ENCODE results near the gene PROCA1.

Gene PROCA1

DNA sequence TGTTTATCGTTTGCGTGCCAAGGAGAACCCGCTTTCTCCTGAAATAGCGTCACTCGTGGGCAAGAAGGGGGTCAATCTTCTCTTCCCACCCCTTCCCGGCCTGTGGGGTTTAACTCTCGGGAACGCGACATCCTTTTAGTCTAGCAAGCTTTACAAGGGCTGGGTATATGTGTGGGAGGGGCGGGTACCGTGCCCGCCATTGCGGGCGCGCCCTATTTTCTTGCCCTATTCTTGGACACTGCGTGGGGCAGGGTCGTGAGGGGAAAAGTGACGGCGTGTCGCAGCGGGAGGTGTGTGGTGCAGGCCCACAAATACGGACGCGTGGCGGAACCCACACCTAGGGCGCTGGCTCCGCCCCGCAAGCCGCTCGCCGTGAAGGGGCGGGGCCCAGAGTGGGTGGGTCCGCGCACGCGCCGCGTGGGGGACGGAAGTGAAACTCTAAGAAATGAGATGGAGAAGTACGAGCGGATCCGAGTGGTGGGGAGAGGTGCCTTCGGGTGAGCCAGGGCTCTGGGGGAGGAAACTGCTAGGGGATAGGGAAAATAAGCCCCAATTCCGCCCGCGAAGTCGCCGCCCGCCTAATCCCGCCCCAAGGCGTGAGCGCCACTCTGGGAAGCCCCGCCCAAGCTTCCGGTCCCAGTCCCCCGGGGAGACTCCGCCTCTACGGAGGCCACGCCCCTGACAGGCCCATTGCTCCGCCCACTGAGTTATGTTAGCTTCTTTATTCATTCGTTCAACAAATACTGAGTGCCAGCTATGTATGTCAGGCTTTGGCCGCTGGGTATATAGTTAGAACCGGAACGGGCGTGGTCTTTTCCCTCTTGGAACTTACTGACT is 16.9 kb upstream of the PROCA1 start, which contains the start of gene NEK8:
TSS of gene NEK8 (plus strand) at position 425 of the 837 bp plus-strand sequence. CDS start at position 451, 26 bp downstream.
- H3K4me3 ChIP-seq (ENCODE audit: control insufficient read depth, low read depth, low read length) = peak within 1 kb of the TSS; percentile 66
- no peak for DNase-seq (ENCODE audit: low read depth)
- TF ChIP-seq, protein P1, sequence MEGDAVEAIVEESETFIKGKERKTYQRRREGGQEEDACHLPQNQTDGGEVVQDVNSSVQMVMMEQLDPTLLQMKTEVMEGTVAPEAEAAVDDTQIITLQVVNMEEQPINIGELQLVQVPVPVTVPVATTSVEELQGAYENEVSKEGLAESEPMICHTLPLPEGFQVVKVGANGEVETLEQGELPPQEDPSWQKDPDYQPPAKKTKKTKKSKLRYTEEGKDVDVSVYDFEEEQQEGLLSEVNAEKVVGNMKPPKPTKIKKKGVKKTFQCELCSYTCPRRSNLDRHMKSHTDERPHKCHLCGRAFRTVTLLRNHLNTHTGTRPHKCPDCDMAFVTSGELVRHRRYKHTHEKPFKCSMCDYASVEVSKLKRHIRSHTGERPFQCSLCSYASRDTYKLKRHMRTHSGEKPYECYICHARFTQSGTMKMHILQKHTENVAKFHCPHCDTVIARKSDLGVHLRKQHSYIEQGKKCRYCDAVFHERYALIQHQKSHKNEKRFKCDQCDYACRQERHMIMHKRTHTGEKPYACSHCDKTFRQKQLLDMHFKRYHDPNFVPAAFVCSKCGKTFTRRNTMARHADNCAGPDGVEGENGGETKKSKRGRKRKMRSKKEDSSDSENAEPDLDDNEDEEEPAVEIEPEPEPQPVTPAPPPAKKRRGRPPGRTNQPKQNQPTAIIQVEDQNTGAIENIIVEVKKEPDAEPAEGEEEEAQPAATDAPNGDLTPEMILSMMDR (IDR thresholded peaks at IDR 0.05; ENCODE audit: control insufficient read depth, insufficient read depth, low read depth, low read length, missing control alignments) = no peak

DNA sequence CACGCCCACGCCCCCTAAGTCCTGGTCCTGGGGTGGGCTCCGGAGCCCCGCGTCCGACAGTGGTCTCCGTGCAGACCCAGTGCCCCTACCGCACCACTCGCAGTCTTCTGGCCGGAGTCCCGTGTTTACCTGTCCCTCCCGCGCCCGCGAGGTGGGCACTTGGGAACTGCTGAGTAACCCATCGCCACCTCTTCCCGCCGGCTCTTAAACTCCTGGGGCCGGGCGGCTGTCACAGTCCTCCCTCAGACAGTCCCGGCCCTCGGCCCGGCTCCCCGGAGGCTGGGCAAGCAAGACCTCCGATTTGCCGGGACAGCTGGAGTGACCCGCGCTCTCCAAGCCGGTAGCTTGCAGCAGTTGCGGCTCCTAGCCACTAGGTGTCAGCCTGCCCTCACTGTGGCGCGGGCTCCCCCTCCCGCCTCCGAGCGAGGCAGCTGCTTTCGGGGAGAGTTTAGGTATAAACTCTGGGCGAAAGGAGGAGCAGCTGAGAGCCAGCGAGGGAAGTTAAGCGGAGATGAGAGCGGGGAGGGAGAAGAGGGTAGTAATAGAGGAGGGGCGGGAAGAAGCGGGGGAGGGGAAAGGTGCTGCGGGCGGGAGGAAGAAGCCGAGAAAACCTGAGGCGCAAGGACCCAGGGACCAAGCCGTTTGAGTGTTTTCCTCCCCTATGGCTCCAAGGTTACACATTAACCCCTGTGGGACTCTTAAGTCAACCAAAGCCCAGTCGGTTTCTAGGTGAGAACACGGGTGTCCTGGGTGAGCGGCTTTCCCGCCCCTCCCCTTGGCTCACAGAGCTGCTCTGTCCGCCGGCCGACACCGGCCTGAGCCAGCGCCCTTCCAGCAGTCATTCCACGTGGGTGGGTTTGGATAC is 15.2 kb upstream of the PROCA1 start:
- H3K4me3 ChIP-seq (ENCODE audit: control insufficient read depth, low read depth, low read length) = peak overlapping the region; percentile 60
- peak; percentile 67 for DNase-seq (ENCODE audit: low read depth)
- TF ChIP-seq, protein P1 (IDR thresholded peaks at IDR 0.05; ENCODE audit: control insufficient read depth, insufficient read depth, low read depth, low read length, missing control alignments) = peak; percentile 99

DNA sequence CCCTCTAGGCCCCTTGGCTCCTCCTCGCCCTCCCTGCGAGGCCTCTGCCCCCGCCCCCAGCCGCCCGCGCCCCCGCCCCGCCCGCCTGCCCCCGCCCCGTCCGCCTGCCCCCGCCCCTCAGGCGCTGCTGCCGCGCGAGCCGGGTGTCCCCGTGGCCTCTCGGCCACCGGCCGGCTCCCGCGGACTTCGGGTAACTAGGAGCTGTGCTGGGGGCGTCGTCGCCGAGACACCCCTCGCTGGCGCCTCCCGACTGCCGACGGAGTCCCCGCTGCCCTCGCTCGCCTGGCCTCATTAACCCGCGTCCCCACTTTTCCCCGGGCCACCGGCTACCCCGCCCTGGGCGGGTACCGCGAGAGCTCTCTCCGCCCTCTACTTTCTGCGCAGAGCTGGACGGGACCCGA is 14.5 kb upstream of the PROCA1 start, which contains the start of gene TLCD1:
TSS of gene TLCD1 (minus strand) at position 8 of the 401 bp plus-strand sequence. CDS start 136 bp downstream, outside the sequence.
- peak within 1 kb of the TSS; percentile 60 for H3K4me3 ChIP-seq (ENCODE audit: control insufficient read depth, low read depth, low read length)
- DNase-seq (ENCODE audit: low read depth) = no peak
- TF ChIP-seq, protein P1 (IDR thresholded peaks at IDR 0.05; ENCODE audit: control insufficient read depth, insufficient read depth, low read depth, low read length, missing control alignments) = no peak

DNA sequence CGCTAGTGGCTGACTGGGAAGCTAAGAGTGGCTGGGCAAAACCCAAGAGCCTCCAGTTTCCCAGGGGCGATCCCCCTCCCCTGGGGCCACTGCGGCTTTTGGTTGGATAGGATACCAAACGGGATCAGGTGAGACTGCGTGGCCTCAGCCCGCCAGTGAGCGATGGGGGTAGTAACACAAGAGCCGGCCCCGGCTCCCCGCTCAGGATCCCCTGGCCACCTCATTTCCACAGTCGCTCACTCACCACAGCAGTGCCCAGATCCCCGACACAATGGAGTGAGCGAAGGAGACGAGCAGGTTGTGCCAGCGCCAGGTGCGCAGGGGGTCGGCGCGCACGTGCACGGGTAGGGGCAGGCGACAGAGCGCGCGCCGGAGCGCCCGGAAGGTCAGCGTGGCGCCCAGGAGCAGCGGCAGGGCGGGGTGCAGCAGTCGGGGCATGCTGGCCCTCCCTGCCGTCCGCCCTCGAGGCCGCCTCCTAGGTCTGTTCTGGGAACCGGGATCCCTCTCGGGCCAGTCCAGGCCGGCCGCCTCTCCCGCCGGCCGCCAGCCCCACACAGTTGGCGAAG is 14.1 kb upstream of the PROCA1 start:
- TF ChIP-seq, protein P1 (IDR thresholded peaks at IDR 0.05; ENCODE audit: control insufficient read depth, insufficient read depth, low read depth, low read length, missing control alignments) = no peak
- no peak for DNase-seq (ENCODE audit: low read depth)

DNA sequence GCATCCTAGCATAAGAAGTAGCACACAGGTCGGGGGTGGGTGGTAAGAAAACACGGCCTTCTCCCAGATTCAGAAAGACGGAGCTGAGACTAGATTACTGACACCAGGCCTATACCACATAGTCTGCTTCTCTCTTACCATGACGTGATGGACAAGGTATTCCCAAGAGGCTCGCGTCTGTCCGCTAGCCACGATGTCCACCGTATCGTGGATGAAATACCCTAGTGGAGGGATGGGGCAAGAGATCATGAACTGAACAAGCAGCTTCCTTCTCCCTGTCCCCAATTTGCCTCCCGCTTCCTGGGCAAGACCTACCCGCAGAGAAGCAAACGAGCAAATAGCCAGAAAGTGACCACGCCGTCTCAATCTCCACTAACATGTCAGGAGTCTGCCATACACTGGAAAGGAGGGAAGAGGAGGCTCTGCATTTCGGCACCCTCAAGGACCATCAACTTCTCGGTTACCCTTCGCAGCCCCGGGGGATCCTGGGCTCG is 13.5 kb upstream of the PROCA1 start:
- peak overlapping the region; percentile 60 for H3K4me3 ChIP-seq (ENCODE audit: control insufficient read depth, low read depth, low read length)
- TF ChIP-seq, protein P1 (IDR thresholded peaks at IDR 0.05; ENCODE audit: control insufficient read depth, insufficient read depth, low read depth, low read length, missing control alignments) = peak; percentile 25
- no peak for DNase-seq (ENCODE audit: low read depth)

More for the DNA sequence above, 14.1 kb upstream of the PROCA1 start:
- peak overlapping the region; percentile 60 for H3K4me3 ChIP-seq (ENCODE audit: control insufficient read depth, low read depth, low read length)

Measured in AG09309 (cell line).